H9 (cell line): ENCODE measurements around the gene RANBP17. TPM values are rescaled to one million over a fixed set of nuclear protein-coding genes. Genes with fewer than 3 reads are reported as not detected.

Experiments used
- DNase-seq: peaks from one replicate; pipeline ENCODE4 v3.0.0-alpha.2; 2017
- H2AFZ ChIP-seq: one replicate; pipeline ENCODE4 v1.6.1; 2013; ENCODE audit warnings: mild to moderate bottlenecking, low read length, control low read depth, moderate library complexity
- H2AK5ac ChIP-seq: 2 replicates; pipeline ENCODE4 v1.6.1; 2013; ENCODE audit warnings: low read length, control low read depth, mixed read lengths; ENCODE audit not compliant: insufficient read length
- H2BK120ac ChIP-seq: one replicate; pipeline ENCODE4 v1.6.1; 2013; ENCODE audit warnings: low read depth, mild to moderate bottlenecking, low read length, control low read depth, inconsistent platforms; ENCODE audit not compliant: poor library complexity, severe bottlenecking
- H2BK12ac ChIP-seq: 2 replicates; pipeline ENCODE4 v1.6.1; 2013; ENCODE audit warnings: low read length, control low read depth, mixed read lengths, low read depth; ENCODE audit not compliant: insufficient read length
- H2BK15ac ChIP-seq: 2 replicates; pipeline ENCODE4 v1.6.1; 2013; ENCODE audit warnings: low read depth, low read length, control low read depth
- H2BK20ac ChIP-seq: one replicate; pipeline ENCODE4 v1.6.1; 2013; ENCODE audit warnings: low read depth, mild to moderate bottlenecking, low read length, control low read depth, inconsistent platforms; ENCODE audit not compliant: poor library complexity, severe bottlenecking
- H2BK5ac ChIP-seq: 2 replicates; pipeline ENCODE4 v1.6.1; 2013; ENCODE audit warnings: low read length, control low read depth, mixed read lengths; ENCODE audit not compliant: insufficient read length
- H3K14ac ChIP-seq: 2 replicates; pipeline ENCODE4 v1.6.1; 2013; ENCODE audit warnings: low read length, control low read depth; ENCODE audit not compliant: insufficient read depth
- H3K18ac ChIP-seq: 2 replicates; pipeline ENCODE4 v1.6.1; 2013; ENCODE audit warnings: low read depth, mild to moderate bottlenecking, mixed read lengths, low read length, control low read depth; ENCODE audit not compliant: insufficient read length
- H3K23ac ChIP-seq: 2 replicates; pipeline ENCODE4 v1.6.1; 2013; ENCODE audit warnings: low read length, control low read depth, mixed read lengths, low read depth; ENCODE audit not compliant: insufficient read length
- H3K23me2 ChIP-seq: 2 replicates; pipeline ENCODE4 v1.6.1; 2013; ENCODE audit warnings: low read depth, mild to moderate bottlenecking, mixed read lengths, low read length, control low read depth; ENCODE audit not compliant: insufficient read length, poor library complexity, severe bottlenecking
- H3K27ac ChIP-seq: 2 replicates; pipeline ENCODE4 v1.5.1; 2013; ENCODE audit warnings: low read length, control low read depth, mixed read lengths, low read depth; ENCODE audit not compliant: insufficient read length
- H3K27me3 ChIP-seq: 2 replicates; pipeline ENCODE4 v1.6.1; 2013; ENCODE audit warnings: low read length, control low read depth, inconsistent platforms; ENCODE audit not compliant: insufficient read depth
- H3K4ac ChIP-seq: 2 replicates; pipeline ENCODE4 v1.6.1; 2013; ENCODE audit warnings: low read depth, mild to moderate bottlenecking, control low read depth, inconsistent platforms, low read length, moderate library complexity
- H3K4me1 ChIP-seq: 2 replicates; pipeline ENCODE4 v1.6.1; 2013; ENCODE audit warnings: low read length, control low read depth, inconsistent platforms; ENCODE audit not compliant: insufficient read depth
- H3K4me2 ChIP-seq: 2 replicates; pipeline ENCODE4 v1.6.1; 2013; ENCODE audit warnings: low read length, control low read depth, mixed read lengths; ENCODE audit not compliant: insufficient read length, insufficient read depth
- H3K56ac ChIP-seq: 2 replicates; pipeline ENCODE4 v1.6.1; 2013; ENCODE audit warnings: low read depth, mild to moderate bottlenecking, mixed read lengths, low read length, control low read depth; ENCODE audit not compliant: insufficient read length
- H3K79me1 ChIP-seq: 2 replicates; pipeline ENCODE4 v1.6.1; 2013; ENCODE audit warnings: low read depth, mild to moderate bottlenecking, moderate library complexity, low read length, control low read depth, inconsistent platforms; ENCODE audit not compliant: insufficient read depth, poor library complexity, severe bottlenecking
- H3K79me2 ChIP-seq: 2 replicates; pipeline ENCODE4 v1.6.1; 2013; ENCODE audit warnings: low read length, control low read depth, inconsistent platforms; ENCODE audit not compliant: insufficient read depth
- H3K9ac ChIP-seq: 2 replicates; pipeline ENCODE4 v1.6.1; 2013; ENCODE audit warnings: low read length, control low read depth, mixed read lengths; ENCODE audit not compliant: insufficient read length; ENCODE audit errors: extremely low read depth
- H3K9me3 ChIP-seq: one replicate; pipeline ENCODE4 v1.6.1; 2013; ENCODE audit warnings: low read depth, low read length, inconsistent platforms; ENCODE audit not compliant: control insufficient read depth
- H3T11ph ChIP-seq: one replicate; pipeline ENCODE4 v1.6.1; 2013; ENCODE audit warnings: mild to moderate bottlenecking, low read length, control low read depth, inconsistent platforms
- H4K20me1 ChIP-seq: one replicate; pipeline ENCODE4 v1.6.1; 2013; ENCODE audit not compliant: control insufficient read depth, insufficient read length, insufficient read depth
- H4K5ac ChIP-seq: 2 replicates; pipeline ENCODE4 v1.6.1; 2013; ENCODE audit warnings: low read depth, mild to moderate bottlenecking, mixed read lengths, low read length, control low read depth; ENCODE audit not compliant: insufficient read length
- H4K8ac ChIP-seq: replicated peaks from 2 replicates; pipeline ENCODE4 v1.6.1; 2013; ENCODE audit warnings: low read length, control low read depth, mixed read lengths, low read depth; ENCODE audit not compliant: insufficient read length
- H4K91ac ChIP-seq: 2 replicates; pipeline ENCODE4 v1.6.1; 2013; ENCODE audit warnings: low read depth, mild to moderate bottlenecking, moderate library complexity, mixed read lengths, low read length, control low read depth; ENCODE audit not compliant: insufficient read length
- H3K27ac Mint-ChIP-seq, 3 experiments: 2 replicates in 2 of 3; 3 replicates in 1 of 3; pipeline ENCODE4 v1.8.0; 2020 to 2021; ENCODE audit warnings: mixed read lengths in 3 of 3, mild to moderate bottlenecking in 1 of 3, moderate library complexity in 1 of 3
- H3K27me3 Mint-ChIP-seq: 2 replicates; pipeline ENCODE4 v1.8.0; 2021; ENCODE audit warnings: low read depth, mild to moderate bottlenecking, moderate library complexity, mixed read lengths
- H3K36me3 Mint-ChIP-seq, 3 experiments: 2 replicates in 2 of 3; 3 replicates in 1 of 3; pipeline ENCODE4 v1.8.0; 2020 to 2021; ENCODE audit warnings: low read depth in 3 of 3, mixed read lengths in 3 of 3; ENCODE audit not compliant: insufficient read depth in 1 of 3
- H3K4me1 Mint-ChIP-seq, 2 experiments: 2 replicates each; pipeline ENCODE4 v1.8.0; 2020; ENCODE audit warnings: mixed read lengths in 2 of 2
- H3K4me3 Mint-ChIP-seq, 2 experiments: 2 replicates in 1 of 2; 3 replicates in 1 of 2; pipeline ENCODE4 v1.8.0; 2020 to 2021; ENCODE audit warnings: mild to moderate bottlenecking in 2 of 2, mixed read lengths in 2 of 2, moderate library complexity in 1 of 2
- H3K9me3 Mint-ChIP-seq, 2 experiments: 2 replicates in 1 of 2; 3 replicates in 1 of 2; pipeline ENCODE4 v1.8.0; 2020; ENCODE audit warnings: mild to moderate bottlenecking in 2 of 2, mixed read lengths in 2 of 2, moderate library complexity in 1 of 2
- CTCF ChIP-seq: fragments of 200-600 bp; sonication (generic); conservative IDR thresholded peaks from 3 replicates; pipeline ENCODE4 v1.8.0; 2021; ENCODE audit warnings: antibody characterized with exemption, mild to moderate bottlenecking
- WGBS: extraction: QIAGEN DNeasy Blood & Tissue Kit; methylation state at CpG from one replicate; pipeline ENCODE4 v1.1.7; 2013; ENCODE audit warnings: missing lambda C conversion rate, low lambda C conversion rate, mixed read lengths; ENCODE audit not compliant: insufficient read length; ENCODE audit errors: extremely low coverage; 5-methylcytosine and 5-hydroxymethylcytosine counted together
- total RNA-seq: library from RNA; stranded (reverse); gene quantifications from 2 replicates; pipeline ENCODE4 v1.2.1, GENCODE V29; 2021

The RANBP17 gene
- total RNA-seq, 1 experiment from 2014 or later: 16.5 TPM

DNA sequence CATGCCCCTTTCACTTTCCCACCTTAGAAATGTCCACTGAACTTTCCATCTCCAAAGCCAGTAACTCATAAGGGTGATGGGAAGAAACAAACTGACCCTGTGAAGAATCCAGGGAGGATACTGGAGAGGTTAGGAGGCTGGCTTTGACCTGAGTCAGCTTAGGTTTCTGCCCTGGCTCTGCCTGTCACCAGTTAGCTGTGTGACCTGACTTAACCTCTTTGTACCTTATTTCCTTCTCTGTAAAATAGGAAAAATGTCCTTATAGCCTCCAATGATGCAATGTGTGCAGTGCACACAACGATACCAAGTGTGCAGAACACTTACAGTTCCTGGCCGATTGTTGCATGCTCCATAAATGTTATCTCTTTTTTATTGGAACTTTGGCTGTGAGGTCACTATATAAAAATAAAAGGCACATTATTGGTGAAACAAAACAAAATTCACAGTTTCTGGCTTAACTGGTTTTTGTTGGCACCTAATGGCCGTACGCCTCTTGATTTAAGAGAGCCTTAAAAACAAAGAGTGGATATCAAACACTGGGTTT is 40.5 kb upstream of the RANBP17 start:
- Histone ChIP-seq H2BK12ac (no peak overlapping the region), H3K27me3 (no peaks in the 10 kb centered on the region), H3K14ac (no peak overlapping the region), H3K4ac (no peak overlapping the region), H3K56ac (no peak overlapping the region), H2BK15ac (no peak overlapping the region), H3K9me3 (peaks cover 14% of the 10 kb centered on the region), H2BK120ac (no peak overlapping the region), H2AFZ (no peak overlapping the region), H4K91ac (no peak overlapping the region), H3K23ac (no peak overlapping the region), H3T11ph (no peak overlapping the region), H4K20me1 (no peaks in the 10 kb centered on the region), H2BK5ac (no peak overlapping the region), H3K4me2 (no peak overlapping the region), H3K27ac (no peak overlapping the region), H3K4me1 (no peaks in the 10 kb centered on the region), H4K5ac (no peak overlapping the region), H2AK5ac (no peak overlapping the region), H2BK20ac (no peak overlapping the region), H3K9ac (no peak overlapping the region), H3K18ac (no peak overlapping the region), H3K79me2 (no peaks in the 10 kb centered on the region), H3K79me1 (no peaks in the 10 kb centered on the region), H4K8ac (no peak overlapping the region), H3K23me2 (no peaks in the 10 kb centered on the region)
- Mint-ChIP-seq H3K36me3 (peaks cover 5 to 14% (median 8%) of the 10 kb centered on the region in 3 experiments), H3K4me3 (no peak overlapping the region), H3K4me1 (no peaks in the 10 kb centered on the region), H3K27me3 (peaks cover 3% of the 10 kb centered on the region), H3K9me3 (peaks cover 15 to 16% of the 10 kb centered on the region in 2 experiments), H3K27ac (no peak overlapping the region)
- no CpG with 5 or more reads among the region's 4 CpGs for WGBS
- TF ChIP-seq CTCF: no peak
- DNase-seq: no peak
